Activated CD4-positive, alpha-beta T cell treated with anti-CD3 and anti-CD28 coated beads, Interleukin-10, Interleukin-2, amounts not matched to agents 100 ng/mL and 50 ng/mL, durations not matched to agents 16 hours and 8 hours (primary cell): ENCODE data around the gene PTBP3.
"Not testable (repeated sequence)": the region's sequence is repeated elsewhere in the genome, so short reads cannot be mapped to it uniquely, and the experiment has no call there.

Experiments
- DNase-seq: peaks from one replicate; pipeline ENCODE4 v3.0.0-alpha.2; 2020

PTBP3 gene

GRCh38 chr9:112267086-112267485 lies 66.3 kb downstream of the PTBP3 start:
- not testable (repeated sequence) for DNase-seq

- no peak for DNase-seq
These were observed 68.0 kb downstream of the PTBP3 start for GRCh38 chr9:112265391-112265790.

DNA sequence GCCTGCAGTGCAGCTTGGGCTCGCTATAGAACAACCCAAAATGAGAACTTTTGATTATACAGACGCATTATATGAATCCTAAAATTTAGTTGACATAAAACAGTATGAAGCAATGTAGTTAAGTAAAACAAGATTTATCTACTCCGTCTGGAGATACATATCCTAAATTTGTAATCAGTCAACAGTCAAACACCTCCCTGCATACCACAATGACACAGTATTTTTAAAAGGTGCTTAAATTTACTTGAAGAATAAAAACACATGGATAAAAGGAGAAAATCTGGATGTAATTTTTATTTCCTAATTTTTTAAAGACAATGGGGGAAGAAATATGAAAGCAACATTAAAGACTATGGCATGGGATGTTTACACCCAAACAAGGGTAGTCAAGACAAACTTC lies 70.8 kb downstream of the PTBP3 start:
- DNase-seq: no peak

GRCh38 chr9:112261133-112261532 lies 72.3 kb downstream of the PTBP3 start:
- no peak for DNase-seq

GRCh38 chr9:112258106-112258505 lies 75.3 kb downstream of the PTBP3 start:
- no peak for DNase-seq

DNA sequence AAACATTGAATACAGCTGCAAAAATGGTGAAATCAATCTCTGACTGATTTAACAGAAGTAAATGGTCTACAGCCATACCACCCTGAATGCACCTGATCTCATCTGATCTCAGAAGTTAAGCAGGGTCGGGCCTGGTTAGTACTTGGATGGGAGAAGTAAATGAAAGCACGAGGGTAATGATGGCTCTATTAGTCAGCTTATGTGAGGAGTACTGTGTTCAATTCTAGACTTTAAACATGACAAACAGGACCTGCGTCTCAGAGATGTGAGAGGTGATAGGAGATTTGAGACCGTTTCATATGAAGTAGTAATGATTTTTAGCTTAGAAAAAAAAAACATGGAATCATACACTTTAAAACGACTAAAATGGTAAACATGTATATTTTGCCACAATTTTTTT lies 81.2 kb downstream of the PTBP3 start:
- DNase-seq: no peak

GRCh38 chr9:112249277-112249676 lies 84.1 kb downstream of the PTBP3 start:
- peak; percentile 23 for DNase-seq

GRCh38 chr9:112248722-112249121 lies 84.7 kb downstream of the PTBP3 start:
- DNase-seq: no peak

GRCh38 chr9:112247090-112247489 lies 86.3 kb downstream of the PTBP3 start:
- no peak for DNase-seq

DNA sequence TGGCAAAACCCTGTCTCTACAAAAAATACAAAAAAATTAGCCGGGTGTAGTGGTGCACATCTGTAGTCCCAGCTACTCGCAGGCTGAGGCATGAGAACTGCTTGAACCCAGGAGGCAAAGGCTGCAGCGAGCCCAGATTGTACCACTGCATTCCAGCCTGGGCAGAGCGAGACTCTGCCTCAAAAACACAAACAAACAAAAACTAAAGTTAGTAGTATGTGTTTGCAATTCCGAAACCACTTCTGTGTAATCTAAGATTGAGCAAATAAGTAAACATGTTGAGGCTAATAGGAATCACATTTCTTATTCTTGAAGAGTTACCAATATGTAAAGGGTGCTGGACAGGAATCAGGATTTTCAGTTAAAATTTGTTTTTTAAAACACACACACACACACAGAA lies 88.3 kb downstream of the PTBP3 start:
- DNase-seq: no peak

DNA sequence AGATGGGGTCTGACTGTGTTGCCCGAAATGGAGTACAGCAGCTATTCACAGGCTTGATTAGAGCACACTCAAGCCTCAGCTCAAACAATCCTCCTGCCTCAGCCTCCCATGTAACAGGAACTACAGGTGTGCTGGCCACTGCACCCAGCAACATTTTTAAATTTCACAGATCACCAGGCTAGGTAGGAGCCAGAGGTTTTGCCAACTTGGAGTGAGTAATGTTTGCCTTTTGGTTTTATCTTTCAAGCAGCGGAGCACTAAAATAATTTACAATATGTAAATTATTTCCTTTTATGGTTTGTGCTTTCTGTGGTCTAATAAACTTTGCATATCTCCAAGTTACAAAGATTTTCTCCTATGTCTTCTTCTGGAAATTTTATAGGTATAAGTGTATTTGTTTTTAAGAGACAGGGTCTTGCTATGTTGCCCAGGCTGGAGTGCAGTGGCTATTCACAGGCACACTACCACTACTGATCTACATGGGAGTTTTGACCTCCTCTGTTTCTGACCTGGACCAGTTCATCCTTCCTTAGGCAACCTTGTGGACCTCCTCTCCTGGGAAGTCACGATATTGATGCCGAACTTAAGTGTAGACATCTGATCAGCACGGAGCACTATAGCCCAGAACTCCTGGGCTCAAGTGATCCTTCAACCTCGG lies 91.1 kb downstream of the PTBP3 start:
- no peak for DNase-seq

DNA sequence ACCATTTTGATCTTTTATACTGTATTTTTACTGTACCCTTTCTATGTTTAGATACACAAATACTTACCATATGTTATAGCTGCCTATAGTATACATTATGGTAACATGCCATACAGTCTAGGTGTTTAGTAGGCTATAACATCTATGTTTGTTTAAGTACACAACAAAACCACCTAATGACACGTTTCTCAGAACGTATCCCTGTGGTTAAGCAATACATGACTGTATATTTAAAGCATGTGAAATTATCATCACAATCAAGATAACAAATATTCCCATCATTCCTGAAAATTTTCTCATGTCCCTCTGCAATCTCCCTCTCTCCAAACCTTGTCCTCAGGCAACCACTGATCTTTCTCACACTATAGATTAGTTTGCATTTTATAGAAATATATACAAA lies 91.9 kb downstream of the PTBP3 start:
- no peak for DNase-seq

DNA sequence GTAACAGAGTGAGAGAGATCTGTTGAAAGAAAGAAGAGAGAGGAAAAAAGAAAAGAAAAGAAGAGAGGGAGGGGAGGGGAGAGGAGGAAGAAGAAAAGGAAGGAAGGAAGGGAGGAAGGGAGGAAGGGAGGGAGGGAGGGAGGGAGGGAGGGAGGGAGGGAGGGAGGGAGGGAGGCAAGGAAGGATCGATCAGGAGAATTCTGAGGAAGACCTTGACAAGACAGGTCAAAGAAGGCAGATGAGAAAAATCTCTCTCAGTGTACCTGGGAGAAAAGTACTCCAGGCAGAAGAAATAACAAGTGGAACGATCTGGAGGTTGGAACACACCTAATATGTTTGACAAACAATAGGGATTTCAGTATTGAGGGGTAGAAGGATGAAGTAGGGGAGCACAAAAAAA lies 93.7 kb downstream of the PTBP3 start:
- no peak for DNase-seq

DNA sequence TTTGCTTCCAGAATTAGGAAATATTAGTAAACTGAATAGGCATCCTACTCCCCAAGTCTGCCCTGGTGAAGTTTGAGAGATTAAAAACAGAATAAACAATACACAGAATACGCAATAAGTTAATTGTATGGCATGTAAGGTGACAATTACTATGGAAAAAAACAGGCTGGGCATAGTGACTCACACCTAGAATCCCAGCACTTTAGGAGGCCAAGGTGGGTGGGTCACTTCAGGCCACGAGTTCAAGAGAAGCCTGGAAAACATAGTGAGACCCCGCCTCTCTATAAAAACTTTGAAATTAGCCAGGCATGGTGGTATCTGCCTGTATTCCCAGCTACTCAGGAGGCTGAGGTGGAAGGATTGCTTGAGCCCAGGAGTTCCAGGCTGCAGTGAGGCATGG lies 94.1 kb downstream of the PTBP3 start:
- no peak for DNase-seq

DNA sequence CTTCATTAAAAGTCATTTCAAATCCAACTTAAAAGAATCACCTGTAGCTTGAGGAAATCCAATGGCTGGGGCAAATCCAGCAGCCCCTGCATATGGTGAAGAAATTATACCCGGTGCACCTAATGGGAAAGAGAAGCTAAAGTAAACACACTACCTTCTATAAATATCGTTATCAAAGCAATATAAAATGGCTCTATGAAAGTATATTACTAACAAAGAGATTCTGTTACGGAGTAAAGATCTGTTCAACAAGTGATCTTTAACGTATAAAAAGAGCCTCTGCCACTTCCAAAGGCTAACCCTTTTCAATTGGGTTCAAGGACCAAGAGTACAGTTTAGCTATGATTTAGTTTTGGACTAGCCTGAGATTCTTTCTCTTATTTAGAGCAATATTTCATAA lies 98.6 kb downstream of the PTBP3 start:
- no peak for DNase-seq

GRCh38 chr9:112233769-112234168 lies 99.7 kb downstream of the PTBP3 start:
- no peak for DNase-seq

GRCh38 chr9:112232233-112232632 lies 101.2 kb downstream of the PTBP3 start:
- DNase-seq: no peak

GRCh38 chr9:112226091-112226490 lies 107.3 kb downstream of the PTBP3 start:
- DNase-seq: no peak

DNA sequence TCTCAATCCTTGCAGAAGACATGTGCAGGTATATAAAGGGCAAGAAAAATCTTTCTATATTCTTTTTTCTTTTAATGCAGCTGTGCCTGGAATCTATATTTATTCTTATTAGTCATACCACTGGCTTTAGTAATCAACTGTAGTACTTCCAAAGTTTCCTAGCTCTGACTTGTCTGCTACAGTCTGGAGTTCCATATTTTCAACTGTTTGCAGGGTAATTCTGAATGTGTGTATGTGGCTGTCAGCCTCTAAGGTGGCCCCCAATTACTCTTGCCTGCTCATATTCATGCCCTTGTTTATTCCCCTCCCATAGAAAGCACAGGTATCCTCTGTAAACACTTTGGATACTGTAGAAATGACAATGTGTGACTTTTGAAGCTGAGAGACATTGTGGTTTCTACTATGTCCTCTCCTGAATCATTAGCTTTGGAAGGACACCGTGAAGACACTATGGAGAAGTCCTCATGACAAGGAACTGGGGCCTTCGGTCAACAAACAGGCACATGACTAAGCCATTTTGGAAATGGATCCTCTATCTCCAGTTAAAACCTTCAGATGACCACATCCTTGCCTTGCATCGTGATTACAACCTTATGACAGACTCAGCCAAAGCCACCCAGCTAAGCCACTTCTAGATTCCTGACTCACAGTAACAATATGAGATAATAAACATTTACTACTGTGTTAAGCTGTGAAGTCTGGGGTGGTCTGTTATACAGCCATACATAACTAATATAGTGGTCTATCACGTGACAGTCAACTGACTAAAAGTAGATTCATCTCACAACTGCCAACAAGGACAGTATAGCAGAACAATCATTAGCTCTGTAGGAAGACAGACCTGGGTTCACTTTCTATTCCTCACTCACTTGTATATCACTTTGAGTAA lies 108.8 kb downstream of the PTBP3 start:
- peak; percentile 49 for DNase-seq

DNA sequence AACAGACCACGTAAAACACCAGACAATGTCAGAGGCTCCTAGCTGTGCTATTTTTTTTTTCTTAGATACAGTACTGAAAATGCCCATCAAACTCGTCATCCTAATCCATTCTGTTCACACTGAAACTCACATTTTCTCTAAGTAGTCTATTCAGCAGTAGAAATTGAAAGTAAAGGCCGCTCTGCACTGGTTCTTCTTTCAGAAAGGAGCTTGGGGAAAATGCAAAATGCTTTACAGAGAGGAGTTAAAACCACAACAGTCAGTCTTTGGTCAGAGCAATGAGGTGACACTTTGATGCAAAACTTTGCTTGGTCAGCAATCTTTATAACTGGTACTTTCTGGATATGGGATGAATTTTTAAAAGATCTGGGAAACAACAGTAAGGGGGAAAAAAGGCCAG lies 114.5 kb downstream of the PTBP3 start:
- peak; percentile 81 for DNase-seq

DNA sequence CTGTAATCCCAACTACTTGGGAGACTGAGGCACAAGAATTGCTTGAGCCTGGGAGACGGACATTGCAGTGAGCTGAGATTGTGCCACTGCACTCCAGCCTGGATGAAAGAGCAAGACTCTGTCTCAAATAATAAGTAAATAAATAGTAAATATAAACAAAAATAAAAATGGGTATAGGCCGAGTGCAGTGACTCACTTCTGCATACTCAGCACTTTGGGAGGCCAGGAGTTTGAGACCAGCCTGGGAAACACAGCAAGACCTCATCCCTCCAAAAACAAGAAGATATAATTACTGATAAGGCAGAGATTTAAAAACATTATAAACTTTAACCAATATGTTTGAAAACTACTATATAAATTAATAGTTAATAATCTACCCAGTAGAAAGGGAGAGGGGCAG lies 120.5 kb downstream of the PTBP3 start:
- DNase-seq: no peak

DNA sequence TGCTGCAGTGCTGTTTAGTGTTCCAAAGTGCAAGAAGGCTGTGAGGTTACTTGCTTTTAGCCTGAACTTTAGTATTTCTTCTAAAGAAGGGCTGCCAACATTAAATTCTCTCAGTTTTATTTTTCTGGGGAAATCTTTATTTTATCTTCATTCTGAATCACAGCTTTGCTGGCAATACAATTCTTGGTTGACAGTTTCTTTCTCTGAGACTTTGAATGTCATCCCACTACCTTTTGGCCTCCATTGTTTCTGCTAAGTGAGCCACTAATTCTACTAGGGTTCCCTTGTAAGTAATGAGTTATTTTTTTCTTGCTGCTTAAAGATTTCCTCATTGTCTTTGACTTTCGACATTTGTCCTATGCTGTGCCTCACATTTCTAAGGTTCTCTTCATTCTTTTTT lies 126.0 kb downstream of the PTBP3 start:
- DNase-seq: no peak

- DNase-seq: no peak
These were observed 129.9 kb downstream of the PTBP3 start for GRCh38 chr9:112203536-112203935.

GRCh38 chr9:112200711-112201110 lies 132.7 kb downstream of the PTBP3 start:
- DNase-seq: no peak

DNA sequence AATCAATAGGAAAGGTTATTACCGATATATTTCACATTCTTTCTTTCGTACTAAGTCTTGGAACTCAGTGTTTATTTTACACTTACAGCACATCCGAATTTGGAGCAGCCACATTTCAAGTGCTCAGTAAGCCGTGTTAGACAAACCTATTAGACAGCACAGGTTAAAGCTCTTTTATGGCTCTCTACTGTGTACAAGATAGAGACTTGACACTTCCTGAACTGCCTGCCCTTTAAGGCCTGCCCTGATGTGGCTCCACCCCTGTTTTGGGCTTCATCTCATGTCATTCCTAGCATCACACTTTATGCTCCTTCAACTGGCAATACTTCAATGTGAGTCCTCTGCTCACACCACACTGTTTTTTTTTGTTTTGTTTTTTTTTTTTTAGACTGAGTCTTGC lies 134.8 kb downstream of the PTBP3 start:
- DNase-seq: no peak
